Choroid plexus epithelial cell (primary cell): Measurements from ENCODE around the gene FBXL17.

Source experiments
- DNase-seq: peaks from one replicate; pipeline ENCODE4 v3.0.0-alpha.2; 2010; ENCODE audit warnings: low read depth
- H3K4me3 ChIP-seq: 2 replicates; pipeline ENCODE4 v1.5.1; 2011; ENCODE audit warnings: low read depth, mild to moderate bottlenecking, control low read depth, low read length, moderate library complexity
- CTCF ChIP-seq: conservative IDR thresholded peaks from 2 replicates; pipeline ENCODE4 v1.5.1; 2011; ENCODE audit warnings: low read depth, mild to moderate bottlenecking, control low read depth, inconsistent platforms, low read length, moderate library complexity

FBXL17 gene

GRCh38 chr5:107861565-107861964, 520.3 kb downstream of the FBXL17 start:
- no peak for TF ChIP-seq CTCF
- H3K4me3 ChIP-seq: no peak overlapping the region
- no peak for DNase-seq

- H3K4me3 ChIP-seq: no peak overlapping the region
- no peak for TF ChIP-seq CTCF
- DNase-seq: no peak
Measured at GRCh38 chr5:107860044-107860443, 521.9 kb downstream of the FBXL17 start.

GRCh38 chr5:107858788-107859187, 523.1 kb downstream of the FBXL17 start:
- H3K4me3 ChIP-seq: no peak overlapping the region
- TF ChIP-seq CTCF: no peak
- no peak for DNase-seq

- no peak overlapping the region for H3K4me3 ChIP-seq
- no peak for DNase-seq
- TF ChIP-seq CTCF: no peak
Measured at GRCh38 chr5:107858324-107858723, 523.6 kb downstream of the FBXL17 start.

- H3K4me3 ChIP-seq: no peak overlapping the region
- no peak for DNase-seq
- no peak for TF ChIP-seq CTCF
Measured at GRCh38 chr5:107857785-107858184, 524.1 kb downstream of the FBXL17 start.

GRCh38 chr5:107855171-107855570, 526.7 kb downstream of the FBXL17 start:
- peak; percentile 43 for TF ChIP-seq CTCF
- no peak overlapping the region for H3K4me3 ChIP-seq
- peak; percentile 44 for DNase-seq

GRCh38 chr5:107853696-107854095, 528.2 kb downstream of the FBXL17 start:
- DNase-seq: no peak
- TF ChIP-seq CTCF: no peak
- no peak overlapping the region for H3K4me3 ChIP-seq
